OCI-M2 (cell line): ENCODE results near the gene COL11A2.

Source experiments
- DNase-seq: peaks from one replicate; lab custom pipeline; 2025; ENCODE audit not compliant: unreplicated experiment; lab: John Stamatoyannopoulos, UW

Gene COL11A2

GRCh38 chr6:33120001-33120400 is 72.3 kb downstream of the COL11A2 start:
- no peak for DNase-seq

GRCh38 chr6:33118525-33119123 is 73.6 kb downstream of the COL11A2 start:
- no peak for DNase-seq

- DNase-seq, result no peak
These were observed 74.4 kb downstream of the COL11A2 start for GRCh38 chr6:33117811-33118277.

GRCh38 chr6:33116841-33117711 is 75.2 kb downstream of the COL11A2 start:
- no peak for DNase-seq

GRCh38 chr6:33116417-33116816 is 75.8 kb downstream of the COL11A2 start:
- no peak for DNase-seq

- DNase-seq, result no peak
These were observed 77.9 kb downstream of the COL11A2 start for GRCh38 chr6:33114406-33114805.

GRCh38 chr6:33113755-33114154 is 78.5 kb downstream of the COL11A2 start:
- no peak for DNase-seq
